Stomach smooth muscle (tissue), 2 donors: ENCODE measurements around the gene SPSB1.

Source experiments
- H3K27ac ChIP-seq: one replicate; pipeline ENCODE4 v1.7.0; 2013; ENCODE audit warnings: mild to moderate bottlenecking, low read length, inconsistent platforms
- H3K27me3 ChIP-seq, 2 donors: one replicate each; pipeline ENCODE4 v1.7.0; 2013; ENCODE audit warnings: low read length in 2 of 2; ENCODE audit not compliant: insufficient read depth in 2 of 2, control insufficient read depth in 1 of 2
- H3K36me3 ChIP-seq, 2 donors: one replicate each; pipeline ENCODE4 v1.7.0; 2013; ENCODE audit warnings: low read length in 2 of 2; ENCODE audit not compliant: control insufficient read depth in 2 of 2, insufficient read depth in 2 of 2
- H3K4me1 ChIP-seq: one replicate; pipeline ENCODE4 v1.7.0; 2013; ENCODE audit warnings: low read length; ENCODE audit not compliant: control insufficient read depth, insufficient read depth
- H3K4me3 ChIP-seq, 2 donors: one replicate each; pipeline ENCODE4 v1.7.0; 2013; ENCODE audit warnings: low read length in 2 of 2
- H3K9ac ChIP-seq, 2 donors: one replicate each; pipeline ENCODE4 v1.7.0; 2013; ENCODE audit warnings: low read length in 2 of 2, mild to moderate bottlenecking in 1 of 2
- H3K9me3 ChIP-seq, 2 donors: one replicate each; pipeline ENCODE4 v1.7.0; 2013; ENCODE audit warnings: low read length in 2 of 2; ENCODE audit not compliant: control insufficient read depth in 2 of 2
- donor health status: healthy.
- donor health status: Pancreatic carcinoma.

SPSB1 gene

GRCh38 chr1:9270290-9270883, 22.3 kb upstream of the SPSB1 start:
- peaks cover 8 to 10% of the 10 kb centered on the region in 2 donors for H3K36me3 ChIP-seq
- no peak overlapping the region for H3K4me3 ChIP-seq
- H3K9me3 ChIP-seq: no peaks in the 10 kb centered on the region
- H3K27ac ChIP-seq: no peak overlapping the region
- no peak overlapping the region for H3K9ac ChIP-seq
- peaks cover 14% of the 10 kb centered on the region for H3K4me1 ChIP-seq
- H3K27me3 ChIP-seq: no peaks in the 10 kb centered on the region

- Histone ChIP-seq H3K27ac (no peak overlapping the region), H3K27me3 (no peaks in the 10 kb centered on the region), H3K4me1 (peaks cover 17% of the 10 kb centered on the region), H3K4me3 (no peak overlapping the region), H3K9me3 (no peaks in the 10 kb centered on the region), H3K36me3 (peaks cover 4 to 7% of the 10 kb centered on the region in 2 donors), H3K9ac (no peak overlapping the region)
These were observed 21.4 kb upstream of the SPSB1 start for GRCh38 chr1:9271283-9271682.

GRCh38 chr1:9271861-9272595, 20.7 kb upstream of the SPSB1 start:
- H3K9me3 ChIP-seq: no peaks in the 10 kb centered on the region
- H3K9ac ChIP-seq: no peak overlapping the region
- H3K4me1 ChIP-seq: peaks cover 12% of the 10 kb centered on the region
- H3K27me3 ChIP-seq: no peaks in the 10 kb centered on the region
- no peak overlapping the region for H3K27ac ChIP-seq
- peaks cover 0 to 7% of the 10 kb centered on the region in 2 donors for H3K36me3 ChIP-seq
- H3K4me3 ChIP-seq: no peak overlapping the region

GRCh38 chr1:9273177-9273576, 19.5 kb upstream of the SPSB1 start:
- no peak overlapping the region for H3K4me3 ChIP-seq
- no peak overlapping the region for H3K27ac ChIP-seq
- H3K9ac ChIP-seq: no peak overlapping the region
- peaks cover 14% of the 10 kb centered on the region for H3K4me1 ChIP-seq
- no peaks in the 10 kb centered on the region for H3K9me3 ChIP-seq
- no peaks in the 10 kb centered on the region for H3K27me3 ChIP-seq
- H3K36me3 ChIP-seq: peaks cover 0 to 7% of the 10 kb centered on the region in 2 donors

GRCh38 chr1:9275161-9275560, 17.5 kb upstream of the SPSB1 start:
- H3K4me1 ChIP-seq: peaks cover 19% of the 10 kb centered on the region
- H3K27ac ChIP-seq: no peak overlapping the region
- H3K36me3 ChIP-seq: peaks cover 0 to 2% of the 10 kb centered on the region in 2 donors
- H3K9ac ChIP-seq: no peak overlapping the region
- H3K4me3 ChIP-seq: no peak overlapping the region
- H3K27me3 ChIP-seq: no peaks in the 10 kb centered on the region
- H3K9me3 ChIP-seq: no peaks in the 10 kb centered on the region

GRCh38 chr1:9275567-9276034, 17.1 kb upstream of the SPSB1 start:
- H3K4me1 ChIP-seq: peaks cover 21% of the 10 kb centered on the region
- H3K36me3 ChIP-seq: peaks cover 0 to 2% of the 10 kb centered on the region in 2 donors
- no peaks in the 10 kb centered on the region for H3K27me3 ChIP-seq
- H3K9ac ChIP-seq: no peak overlapping the region
- no peak overlapping the region for H3K27ac ChIP-seq
- no peak overlapping the region for H3K4me3 ChIP-seq
- H3K9me3 ChIP-seq: no peaks in the 10 kb centered on the region

GRCh38 chr1:9278116-9278515, 14.6 kb upstream of the SPSB1 start:
- no peaks in the 10 kb centered on the region for H3K9me3 ChIP-seq
- H3K36me3 ChIP-seq: peaks cover 0 to 2% of the 10 kb centered on the region in 2 donors
- H3K4me1 ChIP-seq: peaks cover 30% of the 10 kb centered on the region
- H3K9ac ChIP-seq: no peak overlapping the region
- peaks cover 7 to 9% of the 10 kb centered on the region in 2 donors for H3K27me3 ChIP-seq
- H3K27ac ChIP-seq: no peak overlapping the region
- H3K4me3 ChIP-seq: no peak overlapping the region

GRCh38 chr1:9278585-9279153, 14.0 kb upstream of the SPSB1 start:
- Histone ChIP-seq H3K4me3 (no peak overlapping the region), H3K27ac (no peak overlapping the region), H3K4me1 (peaks cover 30% of the 10 kb centered on the region), H3K36me3 (peaks cover 0 to 2% of the 10 kb centered on the region in 2 donors), H3K9me3 (no peaks in the 10 kb centered on the region), H3K9ac (no peak overlapping the region), H3K27me3 (peaks cover 7 to 9% of the 10 kb centered on the region in 2 donors)

- no peak overlapping the region for H3K9ac ChIP-seq
These were observed 13.4 kb upstream of the SPSB1 start for GRCh38 chr1:9279172-9279840.

GRCh38 chr1:9280015-9280860, 12.5 kb upstream of the SPSB1 start:
- no peaks in the 10 kb centered on the region for H3K36me3 ChIP-seq
- peak overlapping the region in 1 of 2 donors; percentile 22 for H3K4me3 ChIP-seq
- H3K27ac ChIP-seq: no peak overlapping the region
- no peak overlapping the region for H3K9ac ChIP-seq
- H3K27me3 ChIP-seq: peaks cover 7 to 9% of the 10 kb centered on the region in 2 donors
- H3K4me1 ChIP-seq: peaks cover 30% of the 10 kb centered on the region
- H3K9me3 ChIP-seq: peaks cover 0 to under 1% of the 10 kb centered on the region in 2 donors

More at GRCh38 chr1:9279172-9279840, 13.4 kb upstream of the SPSB1 start:
- H3K9me3 ChIP-seq: no peaks in the 10 kb centered on the region
- peaks cover 0 to 2% of the 10 kb centered on the region in 2 donors for H3K36me3 ChIP-seq
- H3K27me3 ChIP-seq: peaks cover 7 to 9% of the 10 kb centered on the region in 2 donors
- H3K4me3 ChIP-seq: no peak overlapping the region
- H3K4me1 ChIP-seq: peaks cover 30% of the 10 kb centered on the region
- H3K27ac ChIP-seq: no peak overlapping the region
